22Rv1 (cell line): ENCODE results near the gene REXO4.

Source experiments
- CTCF ChIP-seq: fragments of 450-650 bp; IDR thresholded peaks from 2 replicates; pipeline ENCODE4 v1.5.1; 2017; ENCODE audit warnings: mild to moderate bottlenecking
- ZFX ChIP-seq: fragments of 450-650 bp; IDR thresholded peaks from 2 replicates; pipeline ENCODE4 v1.6.1; 2017; ENCODE audit warnings: antibody characterized with exemption, borderline replicate concordance

DNA sequence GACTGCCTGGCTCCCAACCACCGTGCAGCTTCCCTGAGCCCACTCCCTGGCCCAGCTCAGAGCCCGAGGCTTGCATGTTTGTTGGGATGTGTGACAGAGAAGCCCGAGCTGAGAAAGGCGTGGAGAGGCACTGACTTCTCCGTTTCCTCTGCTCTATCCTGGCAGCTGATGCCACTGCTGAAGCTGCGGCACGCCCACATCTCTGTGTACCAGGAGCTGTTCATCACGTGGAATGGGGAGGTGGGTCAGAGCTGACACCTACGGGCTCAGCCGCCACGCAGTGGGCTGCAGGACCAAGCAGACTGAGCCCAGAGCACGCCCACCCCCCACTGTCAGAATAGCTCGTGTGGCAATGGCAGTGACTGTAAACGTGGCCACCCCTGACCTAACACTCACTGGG lies 32.4 kb downstream of the REXO4 start:
- TF ChIP-seq CTCF (no peak), ZFX (no peak)
